NCI-H187 (cell line): Measurements from ENCODE around the gene ANKS1A.

Experiments used
- DNase-seq, 2 experiments: peaks; one replicate each; lab custom pipeline; 2025; lab: John Stamatoyannopoulos, UW

ANKS1A gene

DNA sequence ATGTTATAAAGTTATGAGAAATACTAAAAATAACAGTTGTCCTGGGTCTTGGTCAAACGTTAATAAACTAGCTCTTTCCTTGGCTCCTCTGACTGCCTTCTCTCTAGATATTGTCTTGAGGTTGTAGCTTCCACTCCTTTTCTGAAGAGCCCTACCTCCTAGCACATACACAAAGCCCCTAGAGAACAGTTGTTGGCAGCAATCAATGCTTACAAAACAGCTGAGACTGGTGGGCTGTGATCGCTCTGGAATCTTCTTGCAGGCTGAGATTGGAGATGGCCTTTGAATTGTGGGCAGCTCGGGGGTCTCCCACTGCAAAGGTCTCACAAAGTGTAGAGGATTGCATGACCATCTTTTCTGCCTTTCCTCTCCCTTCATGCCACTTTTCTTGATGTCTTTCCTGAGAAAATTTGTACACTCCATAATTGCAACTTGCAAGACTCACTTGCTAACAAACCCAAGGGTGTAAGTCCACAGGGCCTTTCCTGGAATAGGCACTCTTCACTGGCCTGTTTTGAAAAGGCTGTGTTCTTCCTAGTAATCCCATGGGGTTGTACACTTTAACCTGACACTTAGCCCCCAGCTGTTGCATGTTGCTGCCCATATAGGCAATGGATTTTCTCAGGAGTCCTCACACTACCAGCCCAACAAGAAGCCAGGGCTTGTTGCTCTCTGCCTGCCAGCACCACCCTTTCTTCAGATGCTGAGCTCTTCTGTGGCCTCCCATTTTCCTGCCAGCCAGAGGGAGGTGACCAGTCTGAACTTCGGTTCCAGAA, 152.2 kb downstream of the ANKS1A start:
- DNase-seq, result no peak

GRCh38 chr6:35042031-35042815, 153.2 kb downstream of the ANKS1A start:
- DNase-seq, result no peak

DNA sequence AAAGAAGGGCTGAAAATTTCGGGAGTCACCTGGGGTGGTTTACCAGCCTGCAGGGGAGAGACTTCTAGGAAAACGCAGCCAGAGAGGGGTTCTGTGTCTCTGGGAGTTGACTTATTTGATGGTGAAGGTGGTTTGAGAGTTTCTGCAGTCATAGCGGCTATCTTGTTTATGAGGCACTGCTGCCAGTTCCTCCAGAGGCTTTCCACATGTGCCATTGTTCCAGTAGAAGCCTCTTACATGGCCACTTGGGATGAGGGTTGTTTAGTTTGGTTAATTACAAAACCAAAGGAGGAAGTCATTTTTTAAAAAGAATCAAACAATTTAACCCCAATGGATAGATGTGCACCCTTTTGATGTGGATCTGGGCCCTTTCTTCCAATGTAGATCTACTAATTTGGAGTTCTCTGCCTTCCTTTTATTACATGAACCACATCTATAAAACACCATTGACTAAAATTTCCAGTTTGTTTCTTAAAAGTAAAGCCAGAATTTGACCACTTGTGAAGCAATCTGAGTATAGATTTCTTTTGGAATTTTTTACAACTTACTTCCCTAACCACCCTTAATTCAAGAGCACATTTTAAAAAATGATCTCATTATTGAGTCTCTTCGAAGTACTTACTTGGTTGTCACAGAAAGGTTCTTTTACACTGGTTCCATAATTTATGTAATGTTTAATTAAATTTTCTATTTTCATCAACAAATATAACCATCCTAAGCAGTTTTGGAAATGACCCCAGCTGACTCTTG, 154.5 kb downstream of the ANKS1A start:
- no peak for DNase-seq

- no peak for DNase-seq
These were observed 155.2 kb downstream of the ANKS1A start for GRCh38 chr6:35044145-35044745.

DNA sequence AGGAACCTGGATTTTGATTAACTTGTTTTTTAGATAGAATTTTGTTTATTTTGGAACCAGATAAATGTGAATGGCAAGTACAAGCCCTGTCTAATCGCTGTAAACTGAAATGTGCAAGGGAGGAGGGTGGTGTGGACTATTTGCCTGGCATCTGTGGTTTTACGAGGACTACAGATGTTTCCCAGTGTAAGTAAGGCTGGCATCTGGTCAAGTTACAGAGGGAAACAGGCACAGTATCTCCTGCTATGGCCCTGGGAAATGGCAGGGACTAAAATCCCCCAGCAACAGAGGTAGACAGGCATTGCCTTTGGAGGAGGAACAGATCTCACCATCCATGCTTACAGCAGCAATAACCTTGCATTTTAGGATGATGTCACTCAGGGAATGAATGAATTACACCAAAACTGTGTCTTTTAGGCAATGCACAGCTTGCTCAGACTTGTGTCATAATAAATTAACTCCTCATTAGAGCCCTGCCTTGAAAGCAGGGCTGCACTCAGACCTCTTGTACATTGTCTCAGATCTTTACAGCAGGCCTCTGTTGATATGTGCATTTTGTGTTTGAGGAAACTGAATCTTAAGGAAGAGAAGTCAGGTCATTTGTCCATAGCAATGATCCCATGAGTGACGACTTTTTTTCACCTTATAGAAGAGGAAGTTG, 155.8 kb downstream of the ANKS1A start:
- no peak for DNase-seq

DNA sequence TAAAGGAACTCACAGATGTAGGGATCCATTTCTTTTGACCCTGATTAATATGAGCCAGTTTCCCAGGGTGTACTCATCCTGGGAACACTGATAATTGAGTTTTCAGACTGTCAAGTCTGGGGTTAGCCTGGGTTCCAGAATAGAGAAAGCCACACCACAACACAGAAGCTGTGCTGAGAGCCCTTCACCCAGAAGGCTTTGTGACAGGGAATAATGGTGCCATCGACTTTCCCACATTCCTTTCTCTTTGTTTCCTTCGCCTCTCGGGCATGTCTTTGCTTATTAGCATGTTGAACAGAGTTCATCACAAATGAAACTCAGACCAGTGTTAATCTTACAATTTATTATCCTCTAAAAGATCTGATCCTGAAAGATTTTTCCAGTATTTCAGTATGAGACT, 157.0 kb downstream of the ANKS1A start:
- no peak for DNase-seq

GRCh38 chr6:35046862-35047261, 157.8 kb downstream of the ANKS1A start:
- DNase-seq, result no peak

- no peak for DNase-seq
These were observed 158.4 kb downstream of the ANKS1A start for GRCh38 chr6:35047265-35048011.

GRCh38 chr6:35048031-35048613, 159.1 kb downstream of the ANKS1A start:
- peak; percentile 47 to 71 for DNase-seq

DNA sequence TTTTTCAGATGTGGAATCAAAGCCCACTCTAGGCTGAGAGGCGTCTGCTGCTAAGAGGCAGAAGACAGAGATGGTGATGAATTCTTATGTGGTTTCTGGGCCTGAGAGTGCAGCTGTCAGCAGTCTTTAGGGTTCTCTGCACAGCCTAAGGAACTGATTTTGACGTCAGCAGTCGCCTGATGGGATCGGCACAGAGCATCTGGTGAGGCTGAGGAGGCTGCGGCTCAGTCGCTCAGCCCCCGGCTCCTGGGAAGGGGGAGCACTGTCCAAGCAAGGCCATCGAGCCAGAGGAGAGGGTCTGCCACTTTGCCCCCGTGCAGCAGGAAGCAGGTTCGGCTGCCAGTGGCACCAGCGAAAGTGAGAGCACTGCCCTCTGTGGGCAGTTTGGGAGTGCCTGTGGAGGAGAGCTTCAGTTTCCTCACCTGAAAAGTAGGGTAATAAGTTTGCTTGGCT, 159.6 kb downstream of the ANKS1A start:
- DNase-seq, result peak; percentile 47 to 71

DNA sequence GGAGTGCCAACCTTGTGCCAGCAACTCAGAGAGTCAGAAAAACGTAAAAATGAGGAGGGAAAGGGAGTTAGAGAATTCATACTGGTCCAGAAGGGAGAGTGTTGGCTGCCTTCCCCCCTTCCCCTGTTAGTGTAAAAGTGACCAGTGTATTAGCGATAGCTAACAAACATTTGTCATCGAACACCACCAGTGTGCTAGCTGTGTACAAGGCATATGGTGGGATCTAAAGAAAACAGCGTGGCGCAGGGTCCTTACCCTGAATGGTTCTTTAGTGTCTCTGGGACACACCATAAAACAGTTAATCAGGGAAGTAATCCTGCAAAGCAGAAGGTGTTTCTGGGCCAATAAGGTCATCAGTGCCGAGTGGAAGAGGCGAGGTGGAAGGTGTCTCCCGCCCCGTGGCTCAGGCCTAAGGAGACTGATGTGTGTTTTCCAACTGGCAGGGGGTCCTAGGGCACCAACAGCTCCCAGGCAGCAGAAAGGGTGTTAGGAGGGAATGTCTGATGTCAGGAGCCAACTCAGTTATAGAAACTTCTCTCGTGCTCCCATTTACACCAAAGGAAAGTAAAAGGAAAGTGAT, 160.2 kb downstream of the ANKS1A start:
- DNase-seq, result no peak

- peak; percentile 72 to 84 for DNase-seq
These were observed 161.1 kb downstream of the ANKS1A start for GRCh38 chr6:35049900-35050756.

DNA sequence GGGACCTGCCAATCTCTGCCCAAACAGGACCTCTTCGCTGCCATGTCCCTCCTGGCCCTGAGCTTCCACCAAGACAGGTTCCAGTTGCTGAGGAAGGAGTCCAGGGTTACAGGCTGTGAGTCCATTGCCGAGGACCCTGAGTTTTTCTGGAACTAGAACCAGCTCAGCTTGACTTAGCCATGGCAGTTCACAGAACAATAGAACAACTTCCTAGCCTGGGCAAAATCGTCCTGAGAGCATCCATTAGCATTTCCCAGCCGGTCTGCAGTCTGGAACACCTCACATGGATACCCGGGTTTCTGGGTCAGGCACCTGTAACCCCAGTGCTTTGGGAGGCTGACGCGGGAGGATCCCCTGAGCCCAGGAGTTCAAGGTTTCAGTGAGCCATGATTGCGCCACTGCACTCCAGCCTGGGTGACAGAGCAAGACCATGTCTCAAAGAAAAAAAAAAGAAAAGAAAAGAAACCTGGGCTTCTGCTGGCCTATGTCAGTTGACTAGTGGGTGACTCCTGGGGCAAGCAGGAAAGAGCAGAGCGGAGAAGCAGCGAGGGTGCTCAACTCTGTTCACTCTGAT, 161.8 kb downstream of the ANKS1A start:
- no peak for DNase-seq

GRCh38 chr6:35051396-35051795, 162.3 kb downstream of the ANKS1A start:
- DNase-seq, result no peak

- DNase-seq, result no peak
These were observed 163.0 kb downstream of the ANKS1A start for GRCh38 chr6:35051997-35052583.

- no peak for DNase-seq
These were observed 163.9 kb downstream of the ANKS1A start for GRCh38 chr6:35052694-35053565.

- DNase-seq, result no peak
These were observed 164.6 kb downstream of the ANKS1A start for GRCh38 chr6:35053701-35054100.
